ENCODE data around the gene UNC13D.
"Not testable (repeated sequence)": the region's sequence is repeated elsewhere in the genome, so short reads cannot be mapped to it uniquely, and the experiment has no call there.

Gene UNC13D

DNA sequence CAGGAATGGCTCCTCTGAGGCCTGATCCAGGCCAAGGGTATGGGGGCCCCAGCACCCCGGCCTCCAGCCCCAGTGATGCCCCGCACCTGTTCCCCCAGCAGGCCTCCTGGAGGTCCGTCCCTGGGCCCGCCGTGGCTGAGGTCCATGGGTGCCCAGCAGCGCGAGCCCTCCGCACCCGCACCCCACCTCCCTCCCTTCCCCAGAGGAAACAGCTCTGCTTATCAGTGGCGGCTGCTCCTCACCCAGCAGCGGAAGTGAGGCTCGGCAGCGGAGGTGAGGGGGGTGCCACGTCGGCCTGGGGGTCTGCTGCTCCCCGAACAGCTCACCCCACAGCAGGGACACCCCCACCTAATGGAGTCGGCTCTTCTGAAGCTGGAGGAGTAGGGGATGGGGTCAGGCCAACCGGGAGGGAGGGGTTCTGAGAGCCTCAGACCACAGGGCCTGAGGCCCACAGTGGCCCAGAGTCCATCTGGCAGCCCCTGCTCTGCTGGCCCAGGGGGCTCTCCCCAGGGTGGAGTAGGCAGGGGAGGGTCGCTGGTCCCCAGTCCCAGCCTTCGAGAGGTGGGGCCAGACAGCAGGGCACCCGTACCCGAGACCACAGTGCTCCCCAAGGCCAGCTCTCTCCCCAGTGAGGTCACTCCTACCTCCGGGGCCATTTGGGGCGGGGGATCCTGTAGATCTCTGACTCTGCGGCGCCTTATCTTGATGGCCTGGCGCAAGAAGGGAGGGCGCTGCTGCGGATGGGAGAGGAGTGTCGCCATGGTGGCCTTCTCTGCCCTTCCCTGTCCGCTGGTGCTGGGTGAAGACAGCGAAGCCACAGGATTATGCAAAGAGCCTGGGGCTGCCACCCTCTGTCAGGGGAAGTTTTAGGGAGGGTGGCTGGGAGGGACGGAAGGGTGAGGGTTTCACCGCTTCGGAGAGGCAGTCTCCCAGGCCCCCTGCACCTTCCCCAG, at the start of gene UNC13D:
Gene UNC13D, minus strand, starts transcription at position 828 of the 953 bp plus-strand sequence. Its CDS starts 67 bp downstream, at position 761.
- peak; percentile 57 for DNase-seq

DNA sequence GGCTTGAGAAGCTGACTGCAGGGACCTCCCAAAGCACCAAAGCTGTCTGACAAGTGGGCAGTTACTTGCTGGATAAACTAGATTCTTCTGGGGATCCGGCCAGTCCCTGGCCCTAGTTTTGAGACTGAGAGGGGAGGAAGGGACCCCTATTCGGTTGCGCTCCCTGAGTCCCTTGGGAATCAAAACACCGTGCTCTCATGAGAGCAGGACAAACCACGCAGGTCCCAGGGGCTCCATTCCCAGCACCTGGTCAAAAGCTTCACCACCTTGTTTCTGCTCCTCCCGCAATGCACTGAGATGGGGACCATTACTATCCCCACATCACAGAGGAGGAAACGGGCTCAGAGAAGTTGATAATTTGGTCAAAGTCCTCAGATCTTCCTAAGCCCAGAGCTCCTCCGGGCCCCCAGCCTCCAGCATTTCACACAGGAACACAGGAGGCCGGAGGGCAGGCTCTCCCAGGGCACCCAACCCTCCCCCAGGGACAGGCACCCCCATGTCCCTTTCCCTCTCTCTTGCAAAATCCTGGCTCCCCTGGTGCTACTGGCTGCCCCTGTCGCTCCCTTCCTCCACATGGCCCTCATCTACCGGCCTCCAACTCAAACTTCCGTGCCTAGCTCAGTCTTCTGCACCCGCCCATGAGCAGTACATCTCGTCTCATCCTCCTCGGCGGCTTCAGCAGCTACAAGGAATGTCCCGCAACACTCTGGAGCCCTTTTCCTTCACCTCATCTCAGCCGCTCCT, 49.3 kb upstream of the UNC13D start:
- DNase-seq: no peak

DNA sequence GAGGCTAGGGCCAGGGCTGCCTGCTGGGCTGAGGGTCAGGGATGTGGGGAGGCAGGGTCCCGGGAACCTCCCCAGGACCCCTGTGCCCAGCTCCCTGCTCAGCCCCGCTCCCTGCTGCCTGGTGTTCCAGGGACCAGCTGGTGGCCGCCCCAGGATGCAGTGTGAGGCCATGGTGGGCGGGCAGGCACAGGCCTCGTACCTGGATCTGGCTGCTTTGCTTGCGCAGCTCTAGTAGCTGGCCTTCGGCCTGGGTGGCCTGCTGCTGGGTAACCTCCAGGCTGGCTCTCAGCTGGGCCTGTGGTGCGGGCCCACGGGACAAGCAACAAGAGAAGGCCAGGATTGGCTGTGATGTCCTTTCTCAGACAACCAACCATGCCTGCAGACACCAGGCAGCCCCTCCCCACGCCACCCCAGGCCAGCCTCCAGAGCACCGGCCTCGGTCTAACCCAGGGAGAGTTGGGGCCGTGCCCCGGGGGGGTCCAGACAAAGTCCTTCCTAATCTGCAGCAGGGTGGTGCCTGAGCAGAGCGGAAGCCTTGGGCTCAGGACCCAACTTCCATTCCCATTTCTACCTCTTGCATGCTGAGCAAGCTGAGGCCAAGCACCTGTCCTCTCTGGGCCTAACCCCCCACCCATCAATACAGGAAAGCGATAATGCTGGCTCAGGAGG, 48.5 kb upstream of the UNC13D start:
- no peak for DNase-seq

DNA sequence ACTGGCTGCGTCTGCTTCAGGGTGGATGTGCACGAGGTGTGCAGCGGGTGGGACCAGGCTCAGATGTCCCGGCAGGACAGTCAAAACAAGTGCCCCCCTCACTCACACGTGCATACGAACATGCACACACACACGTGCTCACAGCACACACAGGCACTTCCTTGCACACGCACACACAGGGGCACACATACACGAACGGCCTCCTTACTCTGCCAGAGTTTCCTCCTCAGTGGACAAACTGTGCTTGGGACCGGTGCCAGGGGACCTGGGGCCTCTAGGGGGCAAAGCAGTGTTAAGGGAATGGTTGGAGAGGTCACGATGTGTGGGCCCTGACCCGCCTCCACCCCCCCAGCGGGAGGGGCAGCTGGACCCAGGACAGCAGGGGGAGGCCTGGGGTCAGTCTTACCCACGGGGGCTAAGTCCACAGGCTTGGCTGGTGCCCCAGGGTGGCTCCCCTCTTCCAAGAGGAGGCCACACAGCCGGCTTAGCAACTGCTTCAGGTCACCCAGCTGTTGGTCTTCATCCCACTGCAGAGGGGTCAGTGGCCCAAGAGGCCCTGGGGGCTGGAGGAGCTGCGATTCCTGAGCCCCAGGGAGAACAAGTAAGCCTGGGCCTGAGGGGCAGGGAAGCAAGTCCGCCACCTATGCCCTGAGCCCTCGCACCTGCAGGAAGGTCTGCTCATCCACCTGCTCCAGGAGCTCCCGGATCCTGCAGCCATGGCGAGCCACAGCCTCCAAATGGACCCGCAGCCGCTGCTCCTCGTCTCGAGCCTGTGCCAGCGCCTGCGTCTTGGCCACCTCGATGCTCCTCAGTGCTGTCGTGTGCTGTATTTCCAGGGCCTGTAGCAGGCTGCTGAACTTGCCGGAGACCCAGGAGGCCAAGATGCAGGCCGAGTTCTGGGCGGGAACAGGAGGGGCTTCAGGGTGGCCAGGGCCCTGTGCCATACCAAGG, 47.7 kb upstream of the UNC13D start:
- DNase-seq: no peak

DNA sequence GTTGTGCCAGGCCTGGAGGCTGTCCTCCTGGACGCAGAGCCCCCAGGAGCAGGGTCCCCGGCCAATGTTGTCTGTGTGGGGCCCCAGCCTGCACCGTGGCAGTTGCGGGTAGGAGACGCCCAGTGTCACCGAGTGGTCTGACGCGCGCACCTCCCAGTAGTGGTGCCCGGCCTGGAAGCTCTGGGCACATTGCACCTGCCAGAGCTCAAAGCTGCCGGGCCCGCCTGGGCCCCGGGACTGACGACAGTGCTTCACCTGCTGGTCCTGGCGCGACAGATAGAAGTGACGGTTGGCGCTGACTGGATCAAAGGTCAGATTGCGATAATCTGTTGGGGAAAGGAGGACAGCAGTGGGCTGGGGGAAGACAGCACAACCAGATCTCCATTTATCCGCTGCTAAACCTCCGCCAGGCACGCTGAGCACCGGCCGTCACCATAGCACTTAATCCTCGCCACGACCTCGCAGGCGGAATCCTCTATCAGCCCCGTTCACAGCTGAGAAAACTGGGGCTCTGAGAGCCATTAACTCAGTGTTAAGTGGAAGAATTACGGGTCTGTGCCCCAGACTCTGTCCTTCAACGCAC, 46.9 kb upstream of the UNC13D start:
- no peak for DNase-seq

DNA sequence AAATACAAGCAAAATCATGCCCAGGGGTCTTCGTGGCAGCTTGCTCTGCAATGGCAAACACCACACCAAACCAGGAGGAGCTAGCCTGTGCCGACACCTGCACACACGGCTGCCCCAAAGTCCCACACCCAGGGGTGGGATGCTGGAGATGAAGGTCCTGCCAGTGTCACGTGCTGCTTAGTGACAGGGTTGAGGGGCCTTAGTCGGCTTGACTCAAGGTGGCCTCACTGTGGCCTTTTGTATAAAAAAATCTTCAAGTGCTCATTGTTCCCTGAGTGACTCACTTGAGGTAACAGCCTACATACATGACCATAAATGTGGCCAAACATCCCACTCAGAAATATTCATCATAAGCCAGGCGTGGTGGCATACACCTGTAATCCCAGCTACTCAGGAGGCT, 45.2 kb upstream of the UNC13D start:
- DNase-seq: no peak

DNA sequence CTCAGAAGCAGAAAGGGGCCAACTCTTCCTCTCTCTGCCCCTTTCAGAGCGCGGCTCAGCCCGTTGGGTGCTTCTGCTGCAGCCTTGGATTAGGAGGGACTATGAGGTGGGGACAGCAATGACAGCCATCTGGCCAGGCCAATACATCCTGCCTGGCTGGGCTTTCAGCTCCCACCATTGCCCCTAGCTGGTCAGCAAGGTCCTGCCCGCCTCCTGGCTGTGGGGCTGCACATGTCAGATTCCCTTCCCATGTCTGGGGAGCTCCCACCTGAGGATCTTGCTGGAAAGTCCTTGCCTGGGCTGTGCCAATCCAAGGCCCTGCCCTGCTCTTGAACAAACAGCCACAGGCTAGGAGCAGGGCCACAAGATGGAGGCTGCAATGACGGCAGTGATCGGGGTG, 44.3 kb upstream of the UNC13D start:
- DNase-seq: no peak

DNA sequence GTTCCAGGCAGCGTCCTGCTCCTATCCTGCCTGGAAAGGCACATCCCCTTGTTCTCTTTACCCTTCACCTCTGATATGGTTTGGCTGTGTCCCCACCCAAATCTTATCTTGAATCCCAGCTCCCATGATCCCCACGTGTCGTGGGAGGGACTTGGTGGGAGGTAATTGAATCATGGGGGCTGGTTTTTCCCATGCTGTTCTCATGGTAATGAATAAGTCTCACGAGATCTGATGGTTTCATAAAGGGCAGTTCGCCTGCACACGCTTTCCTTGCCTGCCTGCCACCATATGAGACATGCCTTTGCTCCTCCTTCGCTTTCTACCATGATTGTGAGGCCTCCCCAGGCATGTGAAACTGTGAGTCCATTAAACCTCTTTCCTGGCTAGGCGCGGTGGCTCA, 41.7 kb upstream of the UNC13D start:
- DNase-seq: not testable (repeated sequence)

DNA sequence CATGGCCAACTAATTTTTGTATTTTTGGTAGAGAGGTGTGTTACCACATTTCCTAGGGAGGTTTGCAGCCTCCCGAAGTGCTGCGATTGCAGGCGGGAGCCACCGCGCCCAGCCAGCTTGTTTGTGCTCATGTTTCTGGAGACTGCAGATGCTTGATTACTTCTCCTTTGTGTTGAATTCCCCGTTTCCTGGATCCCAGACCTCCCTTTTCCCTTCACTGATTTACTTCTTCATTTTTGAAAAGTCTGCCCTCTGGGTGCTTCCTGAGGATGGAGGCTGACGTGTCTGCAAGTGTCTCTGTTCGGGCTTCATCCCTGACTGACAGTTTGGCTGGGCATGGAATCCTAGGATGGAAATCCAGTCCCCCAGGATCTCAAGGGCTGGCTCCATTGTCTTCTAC, 41.2 kb upstream of the UNC13D start:
- no peak for DNase-seq

DNA sequence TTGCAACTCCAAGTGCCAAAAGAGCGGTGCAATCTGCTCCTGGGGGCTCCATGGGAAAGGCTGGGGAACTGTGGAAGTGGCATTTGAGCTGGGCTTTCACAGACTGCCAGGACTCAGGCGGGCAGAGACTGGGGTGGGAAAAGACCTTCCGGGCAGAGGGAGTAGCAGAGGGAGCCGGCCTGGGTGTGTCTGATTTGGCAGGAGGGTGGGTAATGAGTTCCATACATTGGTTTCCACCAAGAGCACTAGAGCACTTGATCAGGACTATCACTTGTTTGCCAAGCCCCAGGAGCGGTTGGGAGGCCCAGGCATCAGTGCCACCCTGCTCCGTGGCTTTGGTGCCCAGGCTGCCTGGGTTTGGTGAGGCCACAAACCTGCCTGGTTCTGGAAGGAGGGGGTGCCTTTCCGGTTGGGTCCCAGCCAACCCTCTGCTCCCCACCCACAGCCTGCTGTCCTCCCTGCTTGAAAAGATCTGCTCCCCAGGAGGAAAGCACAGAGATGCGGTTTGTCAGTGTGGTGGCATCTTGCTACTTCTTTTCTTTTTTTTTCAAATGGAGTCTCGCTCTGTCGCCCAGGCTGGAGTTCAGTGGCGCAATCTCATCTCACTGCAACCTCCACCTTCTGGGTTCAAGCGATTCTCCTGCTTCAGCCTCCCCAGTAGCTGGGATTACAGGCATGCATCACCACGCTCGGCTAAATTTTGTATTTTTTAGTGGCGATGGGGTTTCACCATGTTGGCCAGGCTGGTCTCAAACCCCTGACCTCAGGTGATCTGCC, 37.7 kb upstream of the UNC13D start:
- no peak for DNase-seq

DNA sequence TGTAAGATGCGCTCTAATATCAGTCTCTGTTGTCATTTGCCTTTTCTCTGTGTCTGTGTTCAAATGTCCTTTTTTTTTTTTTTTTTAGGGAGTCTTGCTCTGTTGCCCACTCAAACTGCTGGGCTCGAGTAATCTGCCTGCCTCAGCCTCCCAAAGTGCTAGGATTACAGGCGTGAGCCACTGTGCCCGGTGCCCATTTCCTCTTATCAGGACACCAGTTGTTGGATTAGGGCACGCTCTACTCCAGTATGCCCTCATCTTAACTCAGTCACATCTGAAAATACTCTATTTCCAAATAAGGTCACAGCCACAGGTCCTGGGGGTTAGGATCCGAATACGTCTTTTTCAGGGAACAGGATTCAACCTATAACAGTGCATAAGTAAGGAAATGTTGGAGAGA, 36.1 kb upstream of the UNC13D start:
- no peak for DNase-seq

DNA sequence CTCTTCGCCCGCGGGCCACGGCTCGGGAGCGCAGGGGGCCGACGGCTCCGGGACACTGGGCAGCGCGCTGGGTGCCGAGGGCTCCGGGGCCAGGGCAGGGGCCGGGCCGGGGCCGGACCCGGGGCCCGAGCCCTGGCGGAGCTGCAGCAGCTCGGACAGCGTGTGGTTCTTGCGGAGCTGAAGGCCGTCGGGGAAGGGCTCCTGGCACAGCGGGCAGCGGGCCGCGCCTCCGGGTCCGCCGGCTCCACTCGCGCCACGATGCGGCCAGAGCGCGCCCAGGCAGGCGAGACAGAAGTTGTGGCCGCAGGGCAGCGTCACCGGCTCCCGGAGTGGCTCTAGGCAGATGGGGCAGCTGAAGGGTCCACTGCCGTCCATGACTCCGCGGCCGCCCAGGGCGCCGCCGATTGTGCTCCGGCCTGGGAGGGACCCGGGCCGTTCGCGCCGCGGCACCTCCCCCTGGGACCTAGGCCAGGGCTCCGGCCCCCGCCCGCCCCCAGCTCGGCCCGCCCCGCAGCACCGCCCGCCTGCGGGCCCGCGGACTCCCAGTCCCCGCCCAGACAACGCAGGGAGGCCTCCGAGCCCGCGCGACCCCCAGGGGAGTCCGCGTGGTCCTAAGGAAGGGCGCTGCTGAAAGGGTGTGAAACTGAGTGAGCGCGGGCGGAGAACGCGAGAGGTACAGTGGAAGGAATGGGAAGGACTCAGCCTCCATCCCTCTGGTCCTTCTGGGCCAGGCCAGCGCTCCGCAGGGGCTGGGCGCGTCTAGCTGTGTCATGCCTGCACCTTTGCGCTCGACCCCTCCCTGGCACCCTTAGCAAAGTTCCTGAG, 34.2 kb upstream of the UNC13D start, which contains the start of gene TRIM47:
Gene TRIM47, minus strand, starts transcription at position 408 of the 825 bp plus-strand sequence. Its CDS starts 33 bp downstream, at position 375.
- no peak for DNase-seq

DNA sequence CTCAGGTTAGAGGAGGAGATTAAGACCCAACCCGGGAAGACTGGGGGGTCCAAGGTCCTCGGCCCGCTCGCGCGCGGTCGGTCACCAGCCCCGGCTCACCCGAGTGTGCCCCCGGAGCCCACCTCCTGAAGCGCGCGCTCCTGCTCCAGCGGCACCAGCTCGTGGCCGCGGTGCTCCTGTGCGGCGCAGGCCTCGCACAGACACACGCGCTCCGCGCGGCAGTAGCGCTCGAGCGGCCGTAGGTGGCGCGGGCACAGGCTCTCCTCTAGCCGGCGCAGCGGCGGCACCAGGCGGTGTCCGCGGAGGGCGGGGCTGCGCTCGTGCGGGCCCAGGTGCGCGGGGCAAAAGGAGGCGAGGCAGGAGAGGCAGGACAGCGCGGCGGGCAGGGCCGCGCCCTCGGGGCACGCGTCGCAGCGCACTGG, 33.6 kb upstream of the UNC13D start:
- peak; percentile 76 for DNase-seq

DNA sequence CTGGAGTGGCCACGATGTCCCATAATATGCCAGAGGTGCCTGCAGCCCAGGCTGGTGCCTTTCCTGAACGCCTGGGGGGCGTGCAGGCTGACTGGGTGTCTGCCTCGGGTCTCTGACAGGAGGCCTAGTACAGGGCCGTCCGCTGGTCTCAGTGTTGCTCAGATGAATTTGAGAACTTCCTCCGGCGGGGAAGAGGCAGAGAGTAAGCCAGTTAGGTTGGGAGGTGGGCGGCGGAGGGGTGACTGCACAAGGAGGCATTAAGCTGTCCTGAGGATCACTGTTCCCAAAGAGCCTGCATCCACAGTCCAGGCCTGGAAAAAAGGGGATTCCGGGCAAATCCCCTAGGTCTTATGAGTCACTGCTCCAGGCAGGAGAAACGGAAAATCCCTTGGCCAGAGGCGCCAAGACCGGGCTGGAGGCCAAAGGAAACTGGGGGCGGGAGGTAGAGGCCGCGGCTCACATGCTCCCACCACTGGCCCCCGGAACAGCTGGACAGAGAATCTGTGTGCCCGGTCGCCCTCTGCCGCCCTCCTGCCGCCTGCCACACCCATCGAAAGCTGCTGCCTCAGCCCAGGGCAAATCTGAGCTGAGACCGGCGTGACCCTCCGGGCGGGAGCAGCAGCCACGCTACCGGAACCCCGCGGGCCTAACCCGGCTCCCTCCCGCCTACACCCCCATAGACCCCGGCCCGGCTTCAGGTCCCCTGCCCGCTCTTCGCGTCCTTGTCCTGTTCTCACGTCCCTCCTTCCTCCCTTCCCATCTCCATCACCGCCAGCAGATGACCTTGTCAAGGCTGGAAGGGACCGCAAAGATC, 32.9 kb upstream of the UNC13D start:
- peak; percentile 40 for DNase-seq

DNA sequence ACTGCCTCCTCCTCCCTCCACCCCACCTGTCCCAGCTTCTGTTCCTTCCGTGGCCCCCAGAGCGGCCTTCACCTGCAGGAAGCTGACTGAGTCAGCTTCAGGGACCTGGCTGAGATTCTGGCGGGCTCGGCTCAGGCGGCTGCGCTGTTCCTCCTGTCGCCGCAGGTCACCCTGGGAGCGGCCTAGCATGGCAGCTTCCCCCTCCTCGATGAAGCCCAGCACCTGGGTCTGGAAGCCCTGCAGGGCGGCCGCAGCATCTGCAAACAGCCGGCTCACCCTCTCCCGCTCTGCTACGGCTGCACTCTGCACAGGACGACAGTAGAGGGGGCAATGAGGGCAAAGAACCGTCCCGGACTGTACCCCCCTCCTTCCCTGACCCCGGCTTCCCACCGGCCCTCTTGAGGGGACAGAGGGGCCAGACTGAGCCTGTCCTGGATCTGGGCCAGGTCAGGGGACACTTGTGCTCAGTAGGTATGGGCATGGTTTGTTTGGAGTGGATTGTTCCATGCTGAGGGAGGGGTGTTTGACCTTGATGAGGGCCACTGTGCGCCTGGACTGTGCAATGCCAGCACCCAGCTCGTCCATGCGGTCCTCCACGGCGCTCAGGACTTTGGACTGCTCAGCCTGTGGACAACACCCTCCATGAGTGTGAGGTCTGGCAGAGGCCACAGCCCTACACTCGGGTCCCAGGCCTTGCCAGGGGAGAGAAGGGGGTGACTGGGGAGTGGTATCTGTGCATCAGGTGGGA, 32.2 kb upstream of the UNC13D start:
- DNase-seq: peak; percentile 64

DNA sequence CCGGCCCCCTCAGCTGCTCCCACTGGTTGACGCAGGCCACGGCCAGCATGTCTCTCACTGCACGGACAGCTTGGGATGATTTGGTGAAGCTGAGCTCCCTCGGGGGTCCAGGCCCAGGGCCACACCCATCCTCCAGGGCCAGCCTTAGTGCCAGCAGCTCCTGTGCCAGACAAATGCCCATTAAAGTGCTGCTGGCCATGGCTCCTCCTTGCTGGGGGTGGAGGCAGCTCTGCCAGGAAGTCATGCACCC, 31.7 kb upstream of the UNC13D start:
- no peak for DNase-seq

DNA sequence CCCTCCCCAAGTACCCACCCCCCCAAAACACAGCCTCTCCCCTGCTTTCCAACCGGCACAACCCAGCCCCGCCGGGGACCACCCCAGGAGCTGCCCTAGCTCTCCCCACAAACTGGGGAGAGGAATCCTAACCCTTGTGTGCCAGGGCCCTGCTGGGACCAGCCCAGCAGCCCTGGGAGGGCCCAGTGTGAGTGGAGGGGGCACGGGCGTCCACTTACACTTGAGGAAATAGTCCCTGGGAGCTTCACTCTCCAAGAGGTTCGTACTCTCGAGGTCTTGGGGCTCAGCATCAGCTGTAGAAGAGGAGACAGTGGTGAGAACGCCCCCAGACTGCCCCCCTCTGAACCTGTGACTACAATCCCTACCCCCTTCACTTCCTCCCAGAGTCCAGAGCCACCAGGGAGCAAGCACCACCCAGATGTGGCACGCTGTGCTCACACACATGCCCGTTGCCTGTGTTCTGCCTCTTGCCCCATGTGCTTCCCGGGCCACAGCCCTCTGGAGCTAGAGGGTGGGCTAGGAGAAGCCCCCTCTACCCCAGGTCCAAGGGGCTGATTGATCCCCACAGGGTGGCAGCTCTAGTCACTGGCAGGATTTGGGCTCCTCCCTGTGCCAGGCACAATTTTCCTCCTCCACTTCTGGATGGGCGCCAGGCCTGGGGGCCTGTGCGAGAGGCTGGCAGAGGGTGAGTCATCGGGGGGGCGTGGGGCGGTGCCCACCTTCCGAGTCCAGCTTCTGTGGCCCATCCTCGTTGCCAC, 31.2 kb upstream of the UNC13D start:
- no peak for DNase-seq

Measured in stimulated activated CD4-positive, alpha-beta T cell treated with anti-CD3 and anti-CD28 coated beads, Interleukin-4, amount 100 ng/mL, for 1 hour (primary cell).